HG02571 (cell line): ENCODE data around the gene TEDC2.

Source experiments
- ATAC-seq: cut with Tn5 transposase; IDR thresholded peaks from one replicate; pipeline ENCODE4 v1.9.1; 2021; ENCODE audit warnings: mild to moderate bottlenecking, moderate library complexity; ENCODE audit not compliant: unreplicated experiment

TEDC2 gene

GRCh38 chr16:2508722-2509400 is 49.0 kb downstream of the TEDC2 start:
- ATAC-seq: no peak

GRCh38 chr16:2511128-2511800 is 51.4 kb downstream of the TEDC2 start:
- no peak for ATAC-seq

GRCh38 chr16:2511996-2512734 is 52.3 kb downstream of the TEDC2 start:
- ATAC-seq: no peak

GRCh38 chr16:2512735-2513404 is 53.0 kb downstream of the TEDC2 start:
- ATAC-seq: no peak

- peak; percentile 56 for ATAC-seq
These were observed 53.8 kb downstream of the TEDC2 start, which contains the start of gene ATP6V0C for GRCh38 chr16:2513405-2514332. Gene ATP6V0C, plus strand, starts transcription at chr16:2513952. Its CDS starts 152 bp downstream, at chr16:2514104.
